KMS-11 (cell line): Measurements from ENCODE around the gene ADGRV1.

Experiments
- H2AFZ ChIP-seq: fragments of 200-600 bp; sonication (generic); 2 replicates; pipeline ENCODE4 v1.6.1; 2016; ENCODE audit warnings: antibody characterized with exemption, mixed run types, low read depth
- H3K27ac ChIP-seq: fragments of 200-600 bp; sonication (generic); 2 replicates; pipeline ENCODE4 v1.6.1; 2016; ENCODE audit warnings: mild to moderate bottlenecking, mixed run types
- H3K27me3 ChIP-seq: fragments of 200-600 bp; sonication (generic); 2 replicates; pipeline ENCODE4 v1.6.1; 2017; ENCODE audit warnings: mild to moderate bottlenecking, low read depth, mixed run types, moderate library complexity; ENCODE audit not compliant: insufficient read depth
- H3K36me3 ChIP-seq: fragments of 200-600 bp; sonication (generic); 2 replicates; pipeline ENCODE4 v1.6.1; 2017; ENCODE audit warnings: mild to moderate bottlenecking, mixed run types; ENCODE audit not compliant: insufficient read depth
- H3K4me1 ChIP-seq: fragments of 200-600 bp; sonication (generic); 2 replicates; pipeline ENCODE4 v1.6.1; 2016; ENCODE audit warnings: mild to moderate bottlenecking, low read depth, mixed run types; ENCODE audit not compliant: poor library complexity, severe bottlenecking
- H3K4me2 ChIP-seq: fragments of 200-600 bp; sonication (generic); 2 replicates; pipeline ENCODE4 v1.7.0; 2016; ENCODE audit warnings: mild to moderate bottlenecking, mixed run types
- H3K4me3 ChIP-seq: fragments of 200-600 bp; sonication (generic); IDR thresholded peaks from 2 replicates; pipeline ENCODE4 v1.6.1; 2017; ENCODE audit warnings: low read depth, low read length, mixed read lengths; ENCODE audit not compliant: insufficient read depth
- H3K79me2 ChIP-seq: fragments of 200-600 bp; sonication (generic); 2 replicates; pipeline ENCODE4 v1.6.1; 2016; ENCODE audit warnings: low read depth, mixed run types; ENCODE audit not compliant: insufficient read depth
- H3K9ac ChIP-seq: fragments of 200-600 bp; sonication (generic); 2 replicates; pipeline ENCODE4 v1.6.1; 2016; ENCODE audit warnings: mild to moderate bottlenecking, mixed run types
- H4K20me1 ChIP-seq: fragments of 200-600 bp; sonication (generic); 2 replicates; pipeline ENCODE4 v1.6.1; 2016; ENCODE audit warnings: mild to moderate bottlenecking, mixed run types; ENCODE audit not compliant: insufficient read depth
- CTCF ChIP-seq: fragments of 200-600 bp; sonication (generic); conservative IDR thresholded peaks from 2 replicates; pipeline ENCODE4 v1.6.1; 2017; ENCODE audit warnings: low read depth, mild to moderate bottlenecking, antibody characterized with exemption, low read length, moderate library complexity, mixed read lengths

ADGRV1 gene

GRCh38 chr5:91187032-91187431, 628.4 kb downstream of the ADGRV1 start:
- TF ChIP-seq CTCF: no peak
- no peak overlapping the region for H3K4me2 ChIP-seq
- H3K4me3 ChIP-seq: no peak overlapping the region
- H3K36me3 ChIP-seq: no peaks in the 10 kb centered on the region
- no peaks in the 10 kb centered on the region for H4K20me1 ChIP-seq
- H3K9ac ChIP-seq: no peak overlapping the region
- no peaks in the 10 kb centered on the region for H3K27me3 ChIP-seq
- no peak overlapping the region for H2AFZ ChIP-seq
- no peaks in the 10 kb centered on the region for H3K79me2 ChIP-seq
- peaks cover 20% of the 10 kb centered on the region for H3K4me1 ChIP-seq
- H3K27ac ChIP-seq: no peak overlapping the region

GRCh38 chr5:91188755-91189154, 630.2 kb downstream of the ADGRV1 start:
- Histone ChIP-seq H3K36me3 (no peaks in the 10 kb centered on the region), H3K27me3 (no peaks in the 10 kb centered on the region), H4K20me1 (no peaks in the 10 kb centered on the region), H3K4me1 (peaks cover 4% of the 10 kb centered on the region), H3K4me3 (no peak overlapping the region), H3K9ac (no peak overlapping the region), H3K79me2 (no peaks in the 10 kb centered on the region), H3K4me2 (no peak overlapping the region), H3K27ac (no peak overlapping the region), H2AFZ (no peak overlapping the region)
- no peak for TF ChIP-seq CTCF

- H3K9ac ChIP-seq: no peak overlapping the region
- TF ChIP-seq CTCF: no peak
- no peaks in the 10 kb centered on the region for H4K20me1 ChIP-seq
- H3K4me2 ChIP-seq: peak overlapping the region; percentile 14; the same call in 1 of the 2 replicates
- no peak overlapping the region for H3K27ac ChIP-seq
- no peak overlapping the region for H3K4me3 ChIP-seq
- no peaks in the 10 kb centered on the region for H3K4me1 ChIP-seq
- peak overlapping the region; percentile 35 for H2AFZ ChIP-seq
- H3K27me3 ChIP-seq: no peaks in the 10 kb centered on the region
- H3K36me3 ChIP-seq: no peaks in the 10 kb centered on the region
- no peaks in the 10 kb centered on the region for H3K79me2 ChIP-seq
These were observed 631.1 kb downstream of the ADGRV1 start for GRCh38 chr5:91189480-91190313.

GRCh38 chr5:91190314-91190690, 631.7 kb downstream of the ADGRV1 start:
- Histone ChIP-seq H3K27ac (no peak overlapping the region), H3K36me3 (no peaks in the 10 kb centered on the region), H3K4me1 (no peaks in the 10 kb centered on the region), H2AFZ (peak overlapping the region; percentile 35; the same call in 1 of the 2 replicates), H3K79me2 (no peaks in the 10 kb centered on the region), H3K9ac (no peak overlapping the region), H3K27me3 (no peaks in the 10 kb centered on the region), H3K4me2 (peak overlapping the region; percentile 14; the same call in 1 of the 2 replicates), H4K20me1 (no peaks in the 10 kb centered on the region), H3K4me3 (no peak overlapping the region)
- TF ChIP-seq CTCF: no peak
